PFSK-1 (cell line): Measurements from ENCODE around the gene IL9.

Source experiments
- FOXP2 ChIP-seq: optimal IDR thresholded peaks from 2 replicates; pipeline ENCODE3; 2011; ENCODE audit warnings: borderline replicate concordance, control low read depth, inconsistent platforms; ENCODE audit not compliant: insufficient read depth; ENCODE audit errors: extremely low read length, extremely low read depth
- POLR2AphosphoS5 ChIP-seq: IDR thresholded peaks from 2 replicates; pipeline ENCODE4 v1.6.1; 2012; ENCODE audit warnings: low read depth, mild to moderate bottlenecking, control low read depth, low read length, moderate library complexity
- REST ChIP-seq, 2 experiments: IDR thresholded peaks; 2 replicates each; pipeline versions ENCODE4 v1.6.1 to v1.8.0; 2011 to 2012; ENCODE audit warnings: low read depth in 2 of 2, low read length in 2 of 2, control low read depth in 1 of 2, inconsistent platforms in 1 of 2, mild to moderate bottlenecking in 1 of 2, moderate library complexity in 1 of 2; ENCODE audit not compliant: insufficient read depth in 1 of 2
- SIN3A ChIP-seq: IDR thresholded peaks from 2 replicates; pipeline ENCODE4 v1.6.1; 2012; ENCODE audit warnings: mild to moderate bottlenecking, low read length, moderate library complexity, borderline replicate concordance; ENCODE audit not compliant: insufficient read depth
- TAF1 ChIP-seq: IDR thresholded peaks from 2 replicates; pipeline ENCODE4 v1.6.1; 2012; ENCODE audit warnings: low read length, control low read depth, borderline replicate concordance; ENCODE audit not compliant: insufficient read depth

- no peak for TF ChIP-seq REST (IDR thresholded peaks at IDR 0.05; ENCODE audit: insufficient read depth in 1 of 2, low read depth in 2 of 2, low read length in 2 of 2)
- no peak for TF ChIP-seq SIN3A
- no peak for TF ChIP-seq POLR2AphosphoS5
- no peak for TF ChIP-seq TAF1
- no peak for TF ChIP-seq FOXP2
Observed at GRCh38 chr5:135871268-135871915, 24.2 kb downstream of the IL9 start.
